Measurements from ENCODE around the gene SIGLECL1. TPM values are rescaled to one million over a fixed set of nuclear protein-coding genes. Genes with fewer than 3 reads are reported as not detected.

The SIGLECL1 gene
- total and polyA plus RNA-seq, 2 experiments from 2014 or later, result not detected

- TF ChIP-seq, protein P1, sequence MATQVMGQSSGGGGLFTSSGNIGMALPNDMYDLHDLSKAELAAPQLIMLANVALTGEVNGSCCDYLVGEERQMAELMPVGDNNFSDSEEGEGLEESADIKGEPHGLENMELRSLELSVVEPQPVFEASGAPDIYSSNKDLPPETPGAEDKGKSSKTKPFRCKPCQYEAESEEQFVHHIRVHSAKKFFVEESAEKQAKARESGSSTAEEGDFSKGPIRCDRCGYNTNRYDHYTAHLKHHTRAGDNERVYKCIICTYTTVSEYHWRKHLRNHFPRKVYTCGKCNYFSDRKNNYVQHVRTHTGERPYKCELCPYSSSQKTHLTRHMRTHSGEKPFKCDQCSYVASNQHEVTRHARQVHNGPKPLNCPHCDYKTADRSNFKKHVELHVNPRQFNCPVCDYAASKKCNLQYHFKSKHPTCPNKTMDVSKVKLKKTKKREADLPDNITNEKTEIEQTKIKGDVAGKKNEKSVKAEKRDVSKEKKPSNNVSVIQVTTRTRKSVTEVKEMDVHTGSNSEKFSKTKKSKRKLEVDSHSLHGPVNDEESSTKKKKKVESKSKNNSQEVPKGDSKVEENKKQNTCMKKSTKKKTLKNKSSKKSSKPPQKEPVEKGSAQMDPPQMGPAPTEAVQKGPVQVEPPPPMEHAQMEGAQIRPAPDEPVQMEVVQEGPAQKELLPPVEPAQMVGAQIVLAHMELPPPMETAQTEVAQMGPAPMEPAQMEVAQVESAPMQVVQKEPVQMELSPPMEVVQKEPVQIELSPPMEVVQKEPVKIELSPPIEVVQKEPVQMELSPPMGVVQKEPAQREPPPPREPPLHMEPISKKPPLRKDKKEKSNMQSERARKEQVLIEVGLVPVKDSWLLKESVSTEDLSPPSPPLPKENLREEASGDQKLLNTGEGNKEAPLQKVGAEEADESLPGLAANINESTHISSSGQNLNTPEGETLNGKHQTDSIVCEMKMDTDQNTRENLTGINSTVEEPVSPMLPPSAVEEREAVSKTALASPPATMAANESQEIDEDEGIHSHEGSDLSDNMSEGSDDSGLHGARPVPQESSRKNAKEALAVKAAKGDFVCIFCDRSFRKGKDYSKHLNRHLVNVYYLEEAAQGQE (IDR thresholded peaks at IDR 0.05; ENCODE audit: unreplicated experiment), result no peak
- TF ChIP-seq STAT1 (IDR thresholded peaks at IDR 0.05; ENCODE audit: unreplicated experiment), result no peak
- TF ChIP-seq ZNF331 (CRISPR knock-in tag; IDR thresholded peaks at IDR 0.05; ENCODE audit: low read depth), result no peak
- no peak for TF ChIP-seq JUNB (IDR thresholded peaks at IDR 0.05; ENCODE audit: unreplicated experiment)
- TF ChIP-seq NANOG (IDR thresholded peaks at IDR 0.05; ENCODE audit: borderline replicate concordance), result no peak
- TF ChIP-seq ZNF114 (CRISPR knock-in tag; IDR thresholded peaks at IDR 0.05), result no peak
These were observed 1.6 kb downstream of the SIGLECL1 start (continued) for GRCh38 chr19:51252306-51253079.

DNA sequence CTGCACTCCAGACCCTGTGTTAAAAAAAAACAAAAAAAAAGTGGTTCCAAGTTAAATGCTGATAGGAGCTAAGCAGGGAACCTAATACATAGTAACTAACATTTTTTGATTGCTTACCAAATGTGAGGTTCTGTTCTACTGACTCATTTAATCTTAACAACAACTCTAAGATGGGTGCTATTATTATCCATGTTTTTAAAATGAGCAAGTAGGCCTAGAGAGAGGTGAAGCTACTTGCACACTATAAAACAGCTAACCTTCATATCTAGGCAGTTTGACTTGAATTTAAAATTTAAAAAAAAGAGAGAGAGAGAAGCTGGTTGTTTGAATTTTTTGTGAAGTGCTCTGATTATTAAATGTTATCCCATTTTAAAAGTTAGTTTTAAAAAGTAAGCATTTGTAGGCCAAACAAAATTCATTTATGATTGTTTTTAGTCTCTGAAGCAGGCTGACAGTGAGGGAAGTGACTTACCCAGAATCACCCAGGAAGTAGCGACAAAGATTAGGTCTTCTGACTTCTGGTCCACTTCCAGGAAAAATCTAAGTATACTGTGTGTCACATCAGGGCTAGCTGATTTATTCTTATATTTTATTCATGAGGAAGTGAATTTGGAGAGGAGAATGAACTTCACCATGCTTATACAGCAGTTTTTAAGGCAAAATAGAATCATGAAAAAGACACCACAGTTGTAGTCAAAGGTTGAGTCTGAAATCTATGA lies 2.4 kb downstream of the SIGLECL1 start:
- Histone ChIP-seq H3K36me3 (ENCODE audit: insufficient read depth) (no peaks in the 10 kb centered on the region), H2AFZ (0 out of 2 replicates have a peak overlapping the region, but pooled peaks have one; percentile 28), H3K4me1 (ENCODE audit: insufficient read depth) (0 out of 2 replicates have a peak, but pooled peaks cover 3% of the 10 kb centered on the region), H4K20me1 (replicated peaks; ENCODE audit: insufficient read depth) (no peaks in the 10 kb centered on the region), H3K4me2 (no peak overlapping the region), H3K4me3 (no peak overlapping the region), H3K27ac (ENCODE audit: low read depth) (no peak overlapping the region), H3F3A (replicated peaks; ENCODE audit: low read depth) (no peaks in the 10 kb centered on the region), H3K27me3 (ENCODE audit: insufficient read depth) (no peaks in the 10 kb centered on the region), H3K79me2 (replicated peaks; ENCODE audit: insufficient read depth) (no peaks in the 10 kb centered on the region), H3K9me2 (ENCODE audit: insufficient read depth) (no peaks in the 10 kb centered on the region)
- H3K9me3 Mint-ChIP-seq, result peaks cover 31% of the 10 kb centered on the region
- TF ChIP-seq ZNF114 (CRISPR knock-in tag; IDR thresholded peaks at IDR 0.05) (no peak), EZH2phosphoT487 (IDR thresholded peaks at IDR 0.05; ENCODE audit: unreplicated experiment) (no peak), POLR2AphosphoS5 (IDR thresholded peaks at IDR 0.05; ENCODE audit: low read depth) (no peak), STAT1 (IDR thresholded peaks at IDR 0.05; ENCODE audit: unreplicated experiment) (no peak), NANOG (IDR thresholded peaks at IDR 0.05; ENCODE audit: borderline replicate concordance) (no peak), ZNF331 (CRISPR knock-in tag; IDR thresholded peaks at IDR 0.05; ENCODE audit: low read depth) (no peak), CREB1 (CRISPR knock-in tag; IDR thresholded peaks at IDR 0.05; ENCODE audit: low read depth) (no peak)
- TF ChIP-seq, protein P1 (IDR thresholded peaks at IDR 0.05; ENCODE audit: unreplicated experiment), result no peak
- TF ChIP-seq, protein P2, sequence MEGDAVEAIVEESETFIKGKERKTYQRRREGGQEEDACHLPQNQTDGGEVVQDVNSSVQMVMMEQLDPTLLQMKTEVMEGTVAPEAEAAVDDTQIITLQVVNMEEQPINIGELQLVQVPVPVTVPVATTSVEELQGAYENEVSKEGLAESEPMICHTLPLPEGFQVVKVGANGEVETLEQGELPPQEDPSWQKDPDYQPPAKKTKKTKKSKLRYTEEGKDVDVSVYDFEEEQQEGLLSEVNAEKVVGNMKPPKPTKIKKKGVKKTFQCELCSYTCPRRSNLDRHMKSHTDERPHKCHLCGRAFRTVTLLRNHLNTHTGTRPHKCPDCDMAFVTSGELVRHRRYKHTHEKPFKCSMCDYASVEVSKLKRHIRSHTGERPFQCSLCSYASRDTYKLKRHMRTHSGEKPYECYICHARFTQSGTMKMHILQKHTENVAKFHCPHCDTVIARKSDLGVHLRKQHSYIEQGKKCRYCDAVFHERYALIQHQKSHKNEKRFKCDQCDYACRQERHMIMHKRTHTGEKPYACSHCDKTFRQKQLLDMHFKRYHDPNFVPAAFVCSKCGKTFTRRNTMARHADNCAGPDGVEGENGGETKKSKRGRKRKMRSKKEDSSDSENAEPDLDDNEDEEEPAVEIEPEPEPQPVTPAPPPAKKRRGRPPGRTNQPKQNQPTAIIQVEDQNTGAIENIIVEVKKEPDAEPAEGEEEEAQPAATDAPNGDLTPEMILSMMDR (conservative IDR thresholded peaks at IDR 0.05; ENCODE audit: low read depth in 2 of 2), result no peak
- H3K36me3 Mint-ChIP-seq (ENCODE audit: low read depth), result peaks cover 6% of the 10 kb centered on the region; the same call in 1 of the 3 replicates
- H3K4me3 Mint-ChIP-seq, result no peak overlapping the region
- DNase-seq (ENCODE audit: low spot score), result no peak
- no peaks in the 10 kb centered on the region for H3K27me3 Mint-ChIP-seq (ENCODE audit: insufficient read depth, low read depth, poor library complexity)
- no peak for ATAC-seq
- H3K27ac Mint-ChIP-seq, result no peak overlapping the region
- peaks cover 3% of the 10 kb centered on the region; the same call in 2 of the 3 replicates for H3K4me1 Mint-ChIP-seq

Data from GM23338 (cell line).